ENCODE data around the gene NIM1K.
"Not testable (repeated sequence)": the region's sequence is repeated elsewhere in the genome, so short reads cannot be mapped to it uniquely, and the experiment has no call there.

NIM1K gene

GRCh38 chr5:43320846-43321245 is 128.8 kb downstream of the NIM1K start:
- DNase-seq = no peak

GRCh38 chr5:43323488-43323887 is 131.5 kb downstream of the NIM1K start:
- not testable (repeated sequence) for DNase-seq

GRCh38 chr5:43325624-43326023 is 133.6 kb downstream of the NIM1K start:
- DNase-seq = not testable (repeated sequence)

Measured in activated CD4-positive, CD25-positive, alpha-beta regulatory T cell treated with anti-CD3 and anti-CD28 coated beads, Interleukin-2, amount 50 U/mL, for 72 hours (primary cell).